HG03378 (cell line): ENCODE measurements around the gene POLN.

ENCODE experiments used
- ATAC-seq: cut with Tn5 transposase; IDR thresholded peaks from one replicate; pipeline ENCODE4 v1.9.1; 2021; ENCODE audit warnings: mild to moderate bottlenecking, moderate library complexity; ENCODE audit not compliant: unreplicated experiment

POLN gene

GRCh38 chr4:2241410-2242353 lies at the start of gene POLN, which contains the start of gene HAUS3:
TSS of gene POLN (minus strand) at chr4:2242121. CDS start at chr4:2229231, 12,890 bp downstream.
TSS of gene HAUS3 (minus strand) at chr4:2242121. CDS start at chr4:2240946, 1,175 bp downstream.
- ATAC-seq, result peak; percentile 66

GRCh38 chr4:2290974-2291704 lies 49.2 kb upstream of the POLN start:
- ATAC-seq, result no peak

- no peak for ATAC-seq
Measured at GRCh38 chr4:2290488-2290887, 48.6 kb upstream of the POLN start.

- no peak for ATAC-seq
Measured at GRCh38 chr4:2289955-2290333, 48.0 kb upstream of the POLN start.

- no peak for ATAC-seq
Measured at GRCh38 chr4:2289311-2289954, 47.5 kb upstream of the POLN start.

- ATAC-seq, result no peak
Measured at GRCh38 chr4:2288051-2288541, 46.2 kb upstream of the POLN start.

- no peak for ATAC-seq
Measured at GRCh38 chr4:2287594-2287915, 45.6 kb upstream of the POLN start.

GRCh38 chr4:2286904-2287593 lies 45.1 kb upstream of the POLN start:
- ATAC-seq, result no peak

- no peak for ATAC-seq
Measured at GRCh38 chr4:2285613-2286381, 43.9 kb upstream of the POLN start.

- no peak for ATAC-seq
Measured at GRCh38 chr4:2284934-2285612, 43.2 kb upstream of the POLN start.

GRCh38 chr4:2284161-2284933 lies 42.4 kb upstream of the POLN start:
- ATAC-seq, result no peak

GRCh38 chr4:2283199-2283711 lies 41.3 kb upstream of the POLN start:
- no peak for ATAC-seq

- peak; percentile 69 for ATAC-seq
Measured at GRCh38 chr4:2281575-2282343, 39.8 kb upstream of the POLN start.

GRCh38 chr4:2280531-2281300 lies 38.8 kb upstream of the POLN start:
- ATAC-seq, result no peak

- ATAC-seq, result no peak
Measured at GRCh38 chr4:2277956-2278355, 36.0 kb upstream of the POLN start.

GRCh38 chr4:2276581-2277325 lies 34.8 kb upstream of the POLN start:
- no peak for ATAC-seq
